Activated naive CD4-positive, alpha-beta T cell treated with Interleukin-2 at 50 U/mL for 16 hours (primary cell): Measurements from ENCODE around the gene FREM1.

Source experiments
- DNase-seq: peaks from one replicate; pipeline ENCODE4 v3.0.0-alpha.2; 2020

The FREM1 gene

GRCh38 chr9:14911046-14911445, 818 bp upstream of the FREM1 start:
- no peak for DNase-seq

GRCh38 chr9:14909601-14909960, 647 bp downstream of the FREM1 start:
- DNase-seq, result no peak

- DNase-seq, result no peak
Measured at GRCh38 chr9:14909181-14909580, 1.0 kb downstream of the FREM1 start.

- no peak for DNase-seq
Measured at GRCh38 chr9:14908295-14909180, 1.7 kb downstream of the FREM1 start.

DNA sequence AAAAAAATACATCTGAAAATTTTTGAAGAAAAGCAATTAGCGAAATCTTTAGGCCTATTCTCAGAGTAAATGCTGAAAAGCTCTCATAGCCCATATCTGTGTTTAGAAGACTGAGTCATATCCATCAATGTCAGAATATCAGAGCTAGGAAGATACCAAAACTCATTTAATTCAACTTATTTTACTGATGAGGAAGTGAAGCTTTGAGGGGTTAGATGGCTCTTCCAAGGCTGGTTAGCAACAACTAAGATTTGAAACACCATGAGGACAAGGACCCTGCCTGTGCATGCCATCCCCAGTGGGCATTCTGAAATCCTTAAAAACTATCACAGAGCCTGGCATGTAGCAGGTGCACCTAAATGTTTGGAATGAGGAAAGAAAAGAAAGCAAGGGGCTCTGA, 2.5 kb downstream of the FREM1 start:
- DNase-seq, result no peak

DNA sequence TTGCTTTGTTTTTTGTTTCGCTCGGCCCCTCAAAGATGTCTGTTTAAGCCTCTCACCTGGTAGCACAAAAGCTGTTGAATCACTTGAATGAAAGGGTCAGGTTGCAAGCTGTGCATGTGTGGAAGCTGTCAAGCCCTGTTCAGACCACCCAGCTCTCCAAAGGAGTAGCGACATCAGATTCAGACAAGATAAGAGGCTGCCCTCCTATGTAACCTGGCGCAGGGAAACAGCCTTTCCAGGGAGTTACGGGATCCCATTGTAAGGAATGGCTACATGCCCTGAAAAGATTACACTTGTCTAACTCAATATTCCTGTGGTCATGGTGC, 2.9 kb downstream of the FREM1 start:
- no peak for DNase-seq

DNA sequence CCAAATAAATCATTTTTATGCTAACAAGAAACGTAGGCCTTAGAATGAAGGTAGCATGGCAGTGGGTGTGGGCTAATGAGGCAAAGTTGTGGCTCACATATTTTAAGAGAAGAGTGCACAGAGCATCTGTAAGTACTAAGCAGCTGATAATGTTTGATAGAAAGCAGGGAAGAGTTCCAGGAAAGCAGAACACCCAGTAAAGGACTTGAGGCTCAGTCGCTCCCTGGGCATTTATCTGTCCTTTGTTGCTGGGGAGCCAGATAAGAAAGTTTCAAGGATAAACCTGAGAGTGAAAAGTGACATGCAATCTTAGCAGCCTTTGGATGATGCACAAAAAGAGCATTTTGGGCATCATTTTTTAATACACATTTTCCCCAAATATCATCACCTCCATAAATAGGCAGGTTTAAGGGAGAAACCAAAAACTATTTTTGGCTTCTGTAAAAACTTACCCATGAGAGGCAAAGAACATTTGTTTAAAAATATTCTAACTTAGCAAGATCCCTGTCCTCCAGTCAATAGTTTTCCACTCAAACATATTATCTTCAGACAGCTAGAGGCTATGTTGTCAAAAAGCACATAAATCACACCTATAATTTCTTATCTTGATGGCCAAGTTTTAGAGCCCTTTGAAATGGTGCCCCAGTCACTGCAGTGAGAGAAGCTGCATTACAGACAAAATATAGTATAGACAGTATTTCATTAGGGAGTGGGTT, 3.4 kb downstream of the FREM1 start:
- no peak for DNase-seq

- no peak for DNase-seq
Measured at GRCh38 chr9:14906000-14906399, 4.2 kb downstream of the FREM1 start.

- no peak for DNase-seq
Measured at GRCh38 chr9:14903040-14903439, 7.2 kb downstream of the FREM1 start.

GRCh38 chr9:14902561-14902960, 7.7 kb downstream of the FREM1 start:
- DNase-seq, result no peak

- DNase-seq, result no peak
Measured at GRCh38 chr9:14899815-14900193, 10.4 kb downstream of the FREM1 start.

GRCh38 chr9:14899042-14899814, 11.0 kb downstream of the FREM1 start:
- DNase-seq, result no peak

DNA sequence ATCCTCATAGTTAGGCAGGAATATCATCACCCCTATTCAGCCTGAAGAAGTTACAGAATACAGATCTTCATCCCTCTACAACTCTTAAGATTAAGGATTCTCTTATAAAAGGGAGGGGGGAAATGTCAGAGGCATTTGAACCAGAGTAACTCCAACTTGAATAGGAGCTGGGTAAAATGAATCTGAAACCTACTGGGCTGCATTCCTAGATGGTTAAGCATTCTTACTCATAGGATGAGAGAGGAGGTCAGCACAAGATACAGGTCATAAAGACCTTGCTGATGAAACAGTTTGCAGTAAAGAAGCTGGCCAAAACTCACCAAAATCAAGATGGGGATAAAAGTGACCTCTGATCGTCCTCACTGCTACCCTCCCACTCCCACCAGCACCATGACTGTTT, 14.4 kb downstream of the FREM1 start:
- DNase-seq, result no peak

- DNase-seq, result no peak
Measured at GRCh38 chr9:14893280-14893679, 16.9 kb downstream of the FREM1 start.

GRCh38 chr9:14891332-14891731, 18.9 kb downstream of the FREM1 start:
- no peak for DNase-seq

DNA sequence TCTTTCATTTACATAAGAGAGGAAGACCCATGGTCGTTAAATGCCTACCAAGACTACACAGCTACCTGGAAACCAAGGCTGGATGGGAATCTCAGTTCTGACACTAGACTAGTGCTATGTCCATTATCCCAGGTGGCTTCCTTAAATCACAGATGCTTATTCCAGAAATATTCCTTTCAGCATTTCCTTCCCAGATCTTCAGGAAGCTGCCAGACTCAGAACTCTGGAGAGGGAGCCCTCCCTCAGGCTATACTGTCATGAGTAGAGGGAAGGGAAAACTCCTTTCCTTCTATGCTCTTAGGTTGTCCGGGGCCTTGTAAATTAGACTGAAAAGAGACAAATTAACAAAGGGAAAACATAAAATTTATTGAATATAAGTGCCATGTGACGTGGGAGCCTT, 20.8 kb downstream of the FREM1 start:
- DNase-seq, result no peak

GRCh38 chr9:14888875-14889274, 21.4 kb downstream of the FREM1 start:
- no peak for DNase-seq

DNA sequence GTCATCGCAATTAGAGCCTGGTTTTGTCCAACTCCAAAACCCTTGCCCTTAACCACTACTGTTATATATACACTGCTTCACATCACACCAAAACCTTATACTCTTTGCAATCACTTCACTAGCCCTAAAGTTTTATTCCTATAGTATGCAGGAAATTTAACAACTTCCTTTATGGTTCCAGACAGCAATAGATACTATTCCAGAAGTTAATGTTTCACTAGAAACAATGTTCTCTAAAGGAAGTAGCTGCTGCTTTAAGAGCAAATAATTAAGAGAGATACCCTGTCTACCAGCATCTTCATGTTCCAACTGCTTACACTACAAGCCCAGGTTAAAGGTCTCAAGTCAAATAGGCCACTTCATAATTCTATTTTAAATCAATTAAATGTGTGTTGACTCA, 22.0 kb downstream of the FREM1 start:
- DNase-seq, result no peak

- no peak for DNase-seq
Measured at GRCh38 chr9:14887149-14887548, 23.1 kb downstream of the FREM1 start.

DNA sequence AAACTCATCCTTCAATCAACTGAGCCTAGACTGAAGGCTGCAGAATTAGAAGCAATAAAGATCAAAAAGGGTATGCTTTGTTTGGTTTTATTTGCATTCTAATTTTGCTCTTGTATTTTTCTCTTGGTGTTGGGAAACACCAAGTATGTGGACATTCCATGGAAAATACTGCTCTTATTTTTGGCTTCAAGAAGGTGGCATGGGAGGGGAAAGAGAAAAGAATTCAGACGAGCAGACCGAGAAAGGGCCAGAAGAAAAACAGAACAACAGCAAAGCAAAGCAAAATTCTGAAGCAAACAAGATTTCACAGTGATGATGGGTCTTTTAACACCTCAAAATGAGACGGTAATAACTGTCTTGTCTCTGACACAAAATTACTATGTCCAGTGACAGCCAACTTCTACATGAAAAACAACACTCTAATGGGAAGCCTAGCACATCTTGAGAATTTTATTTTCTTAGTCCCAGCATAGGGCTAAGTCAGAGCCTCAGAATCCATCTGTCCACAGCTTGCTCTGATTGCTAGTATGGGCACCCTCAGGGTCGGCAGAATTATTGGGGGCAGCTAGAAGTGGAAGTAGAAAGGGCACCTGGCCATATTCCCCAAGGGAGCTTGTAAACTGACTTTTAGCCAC, 26.8 kb downstream of the FREM1 start:
- DNase-seq, result no peak

DNA sequence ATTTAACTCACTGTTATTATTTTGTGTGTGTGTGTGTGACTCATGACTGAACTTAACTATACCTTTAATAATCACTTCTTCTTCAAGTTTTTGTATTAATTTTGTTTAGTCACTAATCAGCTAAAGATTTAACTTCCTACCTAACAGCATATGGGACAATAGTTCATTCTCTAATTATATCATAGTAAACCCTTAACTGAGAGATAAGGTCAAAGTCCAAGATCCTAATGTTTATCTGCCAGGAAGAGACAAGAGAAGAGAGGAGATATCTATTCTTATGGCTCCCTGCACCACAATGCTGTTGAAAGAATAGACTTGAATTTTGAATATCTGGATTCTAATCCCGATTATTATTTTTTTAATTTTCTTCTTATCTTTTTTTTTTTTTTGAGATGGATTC, 28.1 kb downstream of the FREM1 start:
- DNase-seq, result no peak

- DNase-seq, result no peak
Measured at GRCh38 chr9:14881006-14881405, 29.2 kb downstream of the FREM1 start.

DNA sequence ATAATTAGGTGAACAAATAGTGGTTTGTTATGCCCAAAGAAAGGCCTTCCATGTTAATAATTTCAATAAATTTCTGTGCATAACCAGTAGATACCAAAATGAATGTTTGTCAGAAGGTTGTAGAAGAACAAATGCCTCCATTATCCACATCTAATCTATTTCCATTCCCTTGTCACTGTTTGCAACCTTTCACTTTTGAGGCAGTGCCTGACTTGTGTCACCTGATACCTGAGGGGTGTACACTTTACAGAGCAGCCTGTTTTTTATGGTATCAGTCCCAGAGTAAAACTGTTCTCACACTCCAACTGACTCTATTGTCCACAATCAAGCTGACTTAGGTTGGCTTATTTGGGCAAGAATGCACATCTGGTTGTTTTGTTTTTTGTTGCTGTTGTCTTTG, 40.1 kb downstream of the FREM1 start:
- no peak for DNase-seq
